K562 (cell line): ENCODE data around the gene DGCR8. TPM values are rescaled to one million over a fixed set of nuclear protein-coding genes. Genes with fewer than 3 reads are reported as not detected.

Experiments used
- CTCF ChIP-seq, 3 experiments: IDR thresholded peaks in 2 of 3; conservative IDR thresholded peaks in 1 of 3; 2 replicates each; pipeline ENCODE4 v1.5.1; 2011 to 2012; ENCODE audit warnings: low read length in 3 of 3, mild to moderate bottlenecking in 3 of 3, control low read depth in 2 of 3, improper control_type of control experiment in 1 of 3, inconsistent platforms in 1 of 3, low read depth in 1 of 3, mixed read lengths in 1 of 3, moderate library complexity in 1 of 3; ENCODE audit not compliant: insufficient read depth in 2 of 3
- GABPB1 ChIP-seq: sonication (generic); formaldehyde crosslinking; IDR thresholded peaks from 2 replicates; pipeline ENCODE4 v1.8.0; 2022; ENCODE audit warnings: mild to moderate bottlenecking, missing genetic modification reagents
- HDAC3 ChIP-seq: fragments of 450-650 bp; IDR thresholded peaks from 2 replicates; pipeline ENCODE4 v1.6.1; 2018; ENCODE audit warnings: borderline replicate concordance, mild to moderate bottlenecking, moderate library complexity; ENCODE audit not compliant: partially characterized antibody
- IRF1 ChIP-seq: sonication (generic); formaldehyde crosslinking; IDR thresholded peaks from 2 replicates; pipeline ENCODE4 v1.8.0; 2022; ENCODE audit warnings: missing genetic modification reagents, mild to moderate bottlenecking, borderline replicate concordance
- MAFF ChIP-seq: IDR thresholded peaks from 2 replicates; pipeline ENCODE4 v1.6.1; 2012; ENCODE audit warnings: low read length, improper control_type of control experiment
- MECOM ChIP-seq: fragments of 250-450 bp; sonication (Bioruptor Pico); IDR thresholded peaks from 2 replicates; pipeline ENCODE4 v1.8.0; 2022; ENCODE audit warnings: inconsistent platforms
- NFIX ChIP-seq: fragments of 250-450 bp; sonication (Bioruptor Pico); IDR thresholded peaks from 2 replicates; pipeline ENCODE4 v1.4.0; 2020; ENCODE audit warnings: low read depth, mild to moderate bottlenecking, moderate library complexity
- PATZ1 ChIP-seq: fragments of 250-450 bp; sonication (Bioruptor Pico); IDR thresholded peaks from 2 replicates; pipeline ENCODE4 v1.5.0; 2020; ENCODE audit warnings: mild to moderate bottlenecking, borderline replicate concordance
- RBFOX2 ChIP-seq: fragments of 200-400 bp; formaldehyde crosslinking; IDR thresholded peaks from 2 replicates; pipeline ENCODE4 v1.6.1; 2017; ENCODE audit warnings: low read depth, mild to moderate bottlenecking, low read length, moderate library complexity
- RERE ChIP-seq: sonication (generic); formaldehyde crosslinking; IDR thresholded peaks from 2 replicates; pipeline ENCODE4 v1.8.0; 2023; ENCODE audit warnings: missing genetic modification reagents, mild to moderate bottlenecking, borderline replicate concordance
- SMAD2 ChIP-seq: fragments of 150-350 bp; IDR thresholded peaks from 2 replicates; pipeline ENCODE4 v1.6.1; 2014; ENCODE audit warnings: low read depth, mild to moderate bottlenecking, low read length
- TEAD4 ChIP-seq, 2 experiments: sonication (generic) in 1 of 2; formaldehyde crosslinking in 1 of 2; IDR thresholded peaks; 2 replicates each; pipeline versions ENCODE4 v1.6.1 to v1.8.0; 2012 to 2022; ENCODE audit warnings: borderline replicate concordance in 1 of 2, inconsistent platforms in 1 of 2, low read length in 1 of 2, mild to moderate bottlenecking in 1 of 2, missing genetic modification reagents in 1 of 2
- TRIM28 ChIP-seq: fragments of 450-650 bp; IDR thresholded peaks from 2 replicates; pipeline ENCODE4 v1.6.1; 2017
- YY1 ChIP-seq, 3 experiments: IDR thresholded peaks; 2 replicates each; pipeline ENCODE4 v1.6.1; 2011; ENCODE audit warnings: low read length in 2 of 3, mild to moderate bottlenecking in 2 of 3, moderate library complexity in 2 of 3, borderline replicate concordance in 1 of 3, control low read depth in 1 of 3, low read depth in 1 of 3; ENCODE audit not compliant: insufficient read depth in 3 of 3, insufficient replicate concordance in 2 of 3, control insufficient read depth in 1 of 3, insufficient read length in 1 of 3; ENCODE audit errors: extremely low read depth in 1 of 3
- ZEB2 ChIP-seq: fragments of 450-650 bp; IDR thresholded peaks from 2 replicates; pipeline ENCODE4 v1.6.1; 2016
- ZKSCAN8 ChIP-seq: fragments of 200-800 bp; sonication (Bioruptor generic); IDR thresholded peaks from 2 replicates; pipeline ENCODE4 v1.6.1; 2016; ENCODE audit warnings: missing genetic modification characterization, missing compliant biosample characterization
- ZNF12 ChIP-seq: sonication (generic); formaldehyde crosslinking; IDR thresholded peaks from 2 replicates; pipeline ENCODE4 v1.4.0; 2020; ENCODE audit warnings: mild to moderate bottlenecking, missing genetic modification reagents
- ZNF76 ChIP-seq: fragments of 250-450 bp; sonication (Bioruptor Pico); IDR thresholded peaks from 2 replicates; pipeline ENCODE4 v1.4.0; 2020; ENCODE audit warnings: mild to moderate bottlenecking, moderate library complexity, borderline replicate concordance
- polyA plus RNA-seq, 8 experiments: library from polyadenylated mRNA; depleted of rRNA in 4 of 8; stranded (reverse) in 5 of 8; unstranded in 3 of 8; fragments of >200 nt; fragmentation: Nextera tagmentation in 2 of 8; fragmentation: Illumina TruSeq in 1 of 8; extraction: Ambion mirVana in 2 of 8; extraction: Trizol in 1 of 8; gene quantifications; 2 replicates each; pipeline versions ENCODE4 v1.2.1 to v1.2.3, GENCODE V29; 2011 to 2014; ENCODE audit warnings: inconsistent platforms in 1 of 8, missing spikeins in 1 of 8
- total RNA-seq, 7 experiments: library from RNA; depleted of rRNA in 6 of 7; stranded (reverse); fragments of >200 nt in 6 of 7; fragmentation: Illumina TruSeq in 2 of 7; extraction: Trizol in 2 of 7; gene quantifications; 2 replicates each; pipeline versions ENCODE4 v1.2.1 to v1.2.3, GENCODE V29; 2011 to 2021; ENCODE audit warnings: low replicate concordance in 1 of 7

The DGCR8 gene
- total and polyA plus RNA-seq, 9 of the 15 experiments (the other 6 are each of a cell fraction or from before 2014, with no cell fraction given) = 5.9 to 144 (median 80.1) TPM

GRCh38 chr22:20101638-20102037 is 21.6 kb downstream of the DGCR8 start (continued):
- TF ChIP-seq RERE (CRISPR knock-in tag) = no peak
- TF ChIP-seq CTCF (IDR thresholded peaks at IDR 0.05 in 2 of 3, conservative IDR thresholded peaks at IDR 0.05 in 1 of 3; ENCODE audit: insufficient read depth in 2 of 3, low read depth in 1 of 3, low read length in 3 of 3) = no peak
- TF ChIP-seq TRIM28 = no peak
- no peak for TF ChIP-seq TEAD4 (IDR thresholded peaks at IDR 0.05; ENCODE audit: low read length)
- TF ChIP-seq TEAD4 (CRISPR knock-in tag; IDR thresholded peaks at IDR 0.05; ENCODE audit: borderline replicate concordance) = no peak
- no peak for TF ChIP-seq YY1 (IDR thresholded peaks at IDR 0.05; ENCODE audit: borderline replicate concordance in 1 of 3, control insufficient read depth in 1 of 3, extremely low read depth in 1 of 3, insufficient read depth in 3 of 3, insufficient read length in 1 of 3, insufficient replicate concordance in 2 of 3, low read depth in 1 of 3, low read length in 2 of 3)
- no peak for TF ChIP-seq SMAD2
- no peak for TF ChIP-seq MECOM (CRISPR knock-in tag)
- no peak for TF ChIP-seq NFIX (CRISPR knock-in tag)
- no peak for TF ChIP-seq IRF1
- no peak for TF ChIP-seq ZKSCAN8
- 0 out of 2 replicates have a peak, but pooled peaks have one; percentile 7 for TF ChIP-seq ZNF12 (CRISPR knock-in tag)
- TF ChIP-seq HDAC3 = no peak
- TF ChIP-seq PATZ1 (CRISPR knock-in tag) = no peak
- peak; percentile 22; the same call in 1 of the 2 replicates for TF ChIP-seq RBFOX2
- TF ChIP-seq MAFF = no peak
- TF ChIP-seq ZNF76 (CRISPR knock-in tag) = no peak
- no peak for TF ChIP-seq GABPB1 (CRISPR knock-in tag)
- no peak for TF ChIP-seq ZEB2
